ENCODE data around the gene ANKRD42. TPM values are rescaled to one million over a fixed set of nuclear protein-coding genes. Genes with fewer than 3 reads are reported as not detected.
A peak's percentile ranks its signal among the peaks of the same experiment; 100 is the strongest.

ANKRD42 gene
- total and polyA plus RNA-seq, 2 donors (not counting 3 experiments of a cell fraction or from before 2014, with no cell fraction given): 3.3 to 6.6 TPM

- H3K4me2 ChIP-seq (ENCODE audit: insufficient read depth, low read length): peak overlapping the region; percentile 86
- FAIRE-seq (no peak), DNase-seq (ENCODE audit: low read depth, low spot score) (no peak)
- intact Hi-C loops (cut with micrococcal nuclease): loop anchor here (2.0 to 5.0 kb wide), 2 partner anchors 21 to 630 kb away; no protein-coding TSS in a partner anchor
- no peaks in the 10 kb centered on the region for H4K20me1 ChIP-seq (replicated peaks; ENCODE audit: control insufficient read depth, extremely low read depth, insufficient read depth, low read length)
- TF ChIP-seq CTCF (IDR thresholded peaks at IDR 0.05; ENCODE audit: extremely low read depth in 1 of 2, insufficient read depth in 1 of 2, low read depth in 1 of 2, low read length in 2 of 2): no peak
- TF ChIP-seq EZH2 (IDR thresholded peaks at IDR 0.05; ENCODE audit: borderline replicate concordance, low read depth, low read length, severe bottlenecking): no peak
- TF ChIP-seq MYC (IDR thresholded peaks at IDR 0.05; ENCODE audit: low read depth, low read length): no peak
- TF ChIP-seq GATA2 (IDR thresholded peaks at IDR 0.05; ENCODE audit: insufficient read depth, insufficient read length, low read depth, low read length): no peak
- no peak for TF ChIP-seq JUN (IDR thresholded peaks at IDR 0.05; ENCODE audit: borderline replicate concordance, insufficient read depth, insufficient read length, low read depth)
- TF ChIP-seq FOS (IDR thresholded peaks at IDR 0.05; ENCODE audit: borderline replicate concordance, insufficient read depth, low read length): no peak
- no peak for TF ChIP-seq MAX (IDR thresholded peaks at IDR 0.05; ENCODE audit: insufficient read depth, insufficient read length)
- no peak for TF ChIP-seq POLR2AphosphoS5 (IDR thresholded peaks at IDR 0.05; ENCODE audit: insufficient read depth, low read depth, low read length)
- no peak for TF ChIP-seq POLR2A (IDR thresholded peaks at IDR 0.05; ENCODE audit: low read depth, low read length)
- no peak overlapping the region for H2AFZ ChIP-seq (ENCODE audit: low read depth, low read length)
- H3K9ac ChIP-seq (replicated peaks; ENCODE audit: extremely low read depth, insufficient read depth, low read length): peak overlapping the region; percentile 83
- ChIA-PET POLR2A (no interaction called here), CTCF (no interaction called here)
- no TSS peak for BruUV-seq (replicated peaks)
- H3K9me3 ChIP-seq (replicated peaks; ENCODE audit: control insufficient read depth, insufficient read depth, low read length): no peaks in the 10 kb centered on the region
- H3K4me1 ChIP-seq (ENCODE audit: control insufficient read depth, extremely low read depth, insufficient read depth, low read length): peaks cover 17% of the 10 kb centered on the region
- H3K27ac ChIP-seq (ENCODE audit: insufficient read depth, low read depth, low read length): peak overlapping the region; percentile 72
- no peaks in the 10 kb centered on the region for H3K27me3 ChIP-seq (ENCODE audit: control insufficient read depth in 2 of 2, insufficient read depth in 2 of 2, low read length in 2 of 2)
- no peaks in the 10 kb centered on the region for H3K36me3 ChIP-seq (ENCODE audit: control insufficient read depth in 2 of 2, extremely low read depth in 1 of 2, insufficient read depth in 2 of 2, low read length in 2 of 2)
- H3K4me3 ChIP-seq (replicated peaks in 1 of 3; ENCODE audit: insufficient read depth in 1 of 3, low read depth in 1 of 3, low read length in 3 of 3): peak overlapping the region in 1 of 3 experiments; percentile 83
- dilution Hi-C loops (cut with MboI; ENCODE audit: extremely low pct_ligation_motif_present, low sequenced_read_pairs): no loop called here
- H3K9me1 ChIP-seq (replicated peaks; ENCODE audit: control insufficient read depth, extremely low read depth, insufficient read depth, low read length): no peaks in the 10 kb centered on the region
- H3K79me2 ChIP-seq (ENCODE audit: control insufficient read depth, insufficient read depth, low read length): peaks cover 17% of the 10 kb centered on the region
Measured at GRCh38 chr11:83191986-83192385, 1.5 kb upstream of the ANKRD42 start.
